A204.1 (cell line): ENCODE results near the gene TPK1.
"Not testable (repeated sequence)": the region's sequence is repeated elsewhere in the genome, so short reads cannot be mapped to it uniquely, and the experiment has no call there.

Experiments
- FAIRE-seq: peaks from 2 replicates; lab custom pipeline; 2012; peaks lifted over from hg19 to GRCh38; lab: Jason Lieb, UNC

TPK1 gene

DNA sequence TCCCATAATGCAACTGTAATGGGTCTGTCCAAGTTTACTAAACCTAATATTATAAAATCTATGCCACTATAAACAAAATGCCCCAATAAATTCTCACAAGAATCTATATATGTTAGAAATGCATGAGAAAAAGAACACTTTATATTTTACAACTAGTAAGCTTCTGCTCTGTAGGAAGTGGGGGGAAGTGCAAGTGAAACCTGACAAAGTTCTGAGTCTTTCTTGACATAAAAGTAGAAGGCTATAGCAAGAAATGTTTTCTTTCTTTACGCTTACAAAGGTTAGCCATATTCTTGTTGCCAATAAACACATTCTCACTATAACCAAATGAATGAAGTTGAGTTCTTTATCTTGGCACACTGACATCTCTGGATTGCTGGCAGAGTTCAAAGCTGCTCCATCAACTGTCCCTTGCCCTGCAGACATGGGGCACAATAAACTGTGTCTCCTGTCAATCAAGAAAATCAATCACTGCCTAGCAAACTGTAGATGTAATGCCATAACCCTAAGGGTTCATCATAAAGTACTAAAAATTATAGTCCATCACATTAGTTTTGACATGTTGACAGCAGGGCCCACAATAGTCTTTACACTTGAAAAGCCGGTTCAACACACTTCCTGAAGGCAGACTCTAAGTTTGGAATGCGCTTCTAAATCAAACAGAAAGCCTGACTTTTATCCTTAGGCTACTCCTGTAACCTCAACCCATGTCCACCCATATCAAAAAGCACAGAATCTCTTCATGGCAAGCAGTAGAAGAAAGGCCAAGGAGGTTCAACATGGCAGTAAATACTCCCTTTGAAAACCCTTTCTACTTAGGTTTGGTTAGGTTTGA lies 58.6 kb downstream of the TPK1 start:
- no peak for FAIRE-seq

- no peak for FAIRE-seq
Measured at GRCh38 chr7:144776447-144776846, 59.4 kb downstream of the TPK1 start.

- no peak for FAIRE-seq
Measured at GRCh38 chr7:144775749-144776148, 60.1 kb downstream of the TPK1 start.

GRCh38 chr7:144771927-144772326 lies 63.9 kb downstream of the TPK1 start:
- no peak for FAIRE-seq

GRCh38 chr7:144771174-144771573 lies 64.7 kb downstream of the TPK1 start:
- no peak for FAIRE-seq

DNA sequence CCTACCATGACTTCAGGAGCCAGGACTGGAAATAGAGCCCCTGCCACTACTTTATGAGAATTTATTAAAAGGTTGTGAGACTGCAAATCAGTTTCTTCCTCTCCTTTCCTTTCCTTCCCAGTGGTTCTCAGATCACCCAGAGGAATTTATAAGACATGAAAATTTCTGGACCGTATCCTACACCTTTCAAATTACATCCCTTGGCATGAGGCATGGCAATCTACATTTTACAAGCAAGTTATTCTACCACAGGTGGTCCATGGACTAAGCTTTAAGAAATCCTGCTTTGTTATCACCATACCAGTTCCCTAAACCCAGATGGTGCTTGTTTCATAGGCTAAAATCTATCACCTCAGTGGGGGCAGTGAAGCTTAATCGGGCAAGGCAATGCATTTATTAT lies 66.5 kb downstream of the TPK1 start:
- FAIRE-seq: no peak

GRCh38 chr7:144768633-144769032 lies 67.2 kb downstream of the TPK1 start:
- FAIRE-seq: no peak

DNA sequence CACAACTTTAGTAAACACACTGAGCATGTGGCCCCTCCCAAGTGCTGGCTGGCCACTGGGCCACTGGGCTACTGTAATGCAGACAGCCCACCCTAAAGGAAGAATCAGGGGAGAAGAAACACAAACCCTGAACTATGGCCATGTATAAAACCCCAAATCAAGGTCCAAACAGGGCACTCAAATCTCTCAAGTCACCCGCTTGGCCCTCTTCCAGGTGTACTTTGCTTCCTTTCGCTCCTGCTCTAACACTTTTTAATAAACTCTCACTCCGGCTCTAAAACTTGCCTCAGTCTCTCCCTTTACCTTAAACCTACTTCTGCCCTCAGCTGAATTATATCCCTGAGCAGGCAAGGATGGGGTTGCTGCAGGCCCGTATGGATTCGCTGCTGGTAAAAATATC lies 72.6 kb downstream of the TPK1 start:
- FAIRE-seq: no peak

- FAIRE-seq: no peak
Measured at GRCh38 chr7:144762853-144763252, 73.0 kb downstream of the TPK1 start.

GRCh38 chr7:144761493-144761892 lies 74.4 kb downstream of the TPK1 start:
- FAIRE-seq: no peak

- no peak for FAIRE-seq
Measured at GRCh38 chr7:144759653-144760052, 76.2 kb downstream of the TPK1 start.

GRCh38 chr7:144747936-144748335 lies 87.9 kb downstream of the TPK1 start:
- no peak for FAIRE-seq

DNA sequence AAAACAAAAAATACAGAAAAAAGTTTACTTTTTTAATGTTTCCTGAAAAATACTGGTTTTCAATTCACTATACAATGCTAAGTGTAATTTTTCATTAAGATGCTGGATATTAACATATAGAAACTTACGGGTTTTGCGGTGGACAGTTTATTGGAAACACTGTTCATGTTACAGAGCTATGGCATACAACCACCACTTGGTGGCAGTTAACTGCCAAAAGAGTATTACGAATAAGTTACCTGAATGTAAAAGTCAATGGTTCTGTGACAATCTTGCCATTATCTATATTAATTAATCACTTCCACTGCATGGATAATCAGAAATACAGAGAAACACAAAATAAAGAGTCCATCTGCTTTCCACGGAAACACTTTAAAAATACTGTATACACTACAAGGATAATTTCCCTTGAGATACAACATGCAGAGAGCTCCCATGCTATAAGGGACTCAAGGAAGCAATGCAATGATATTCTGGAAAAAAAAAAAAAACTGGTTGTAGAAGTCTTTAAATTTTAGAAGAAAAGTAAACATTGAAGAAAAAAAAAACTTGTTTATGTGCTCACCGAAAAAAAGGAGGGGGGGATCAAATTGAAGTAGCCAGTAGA lies 97.0 kb downstream of the TPK1 start:
- peak; percentile 96 for FAIRE-seq

GRCh38 chr7:144738146-144738545 lies 97.7 kb downstream of the TPK1 start:
- FAIRE-seq: no peak

DNA sequence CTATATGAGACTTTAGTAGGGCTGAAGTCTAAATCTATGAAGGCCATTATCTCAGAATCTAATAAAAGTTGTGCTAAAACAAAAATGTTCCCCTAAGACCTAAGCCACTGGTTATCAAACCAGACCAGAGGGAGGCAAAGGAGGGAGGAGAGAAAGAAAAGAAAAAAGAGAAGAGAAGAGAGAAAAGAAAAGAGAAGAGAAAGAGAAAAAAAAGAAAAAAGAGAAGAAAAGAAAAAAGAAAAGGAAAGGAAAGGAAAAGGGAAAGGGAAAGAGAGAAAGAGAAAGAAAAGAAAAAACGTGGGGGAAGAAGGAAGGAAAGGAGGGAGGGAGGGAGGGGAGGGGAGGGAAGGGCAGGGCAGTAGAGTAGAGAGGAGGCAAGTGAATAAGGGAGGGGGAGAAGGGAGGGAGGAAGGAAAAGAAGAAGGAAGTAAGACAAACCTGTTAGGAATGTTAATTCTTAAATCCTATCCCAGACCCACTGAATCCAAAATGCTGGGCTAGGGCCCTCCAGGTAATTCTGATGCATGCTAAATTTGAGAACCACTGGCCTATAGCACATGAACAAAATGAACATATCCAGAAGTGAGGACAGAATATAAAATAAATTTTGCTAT lies 98.9 kb downstream of the TPK1 start:
- FAIRE-seq: no peak

DNA sequence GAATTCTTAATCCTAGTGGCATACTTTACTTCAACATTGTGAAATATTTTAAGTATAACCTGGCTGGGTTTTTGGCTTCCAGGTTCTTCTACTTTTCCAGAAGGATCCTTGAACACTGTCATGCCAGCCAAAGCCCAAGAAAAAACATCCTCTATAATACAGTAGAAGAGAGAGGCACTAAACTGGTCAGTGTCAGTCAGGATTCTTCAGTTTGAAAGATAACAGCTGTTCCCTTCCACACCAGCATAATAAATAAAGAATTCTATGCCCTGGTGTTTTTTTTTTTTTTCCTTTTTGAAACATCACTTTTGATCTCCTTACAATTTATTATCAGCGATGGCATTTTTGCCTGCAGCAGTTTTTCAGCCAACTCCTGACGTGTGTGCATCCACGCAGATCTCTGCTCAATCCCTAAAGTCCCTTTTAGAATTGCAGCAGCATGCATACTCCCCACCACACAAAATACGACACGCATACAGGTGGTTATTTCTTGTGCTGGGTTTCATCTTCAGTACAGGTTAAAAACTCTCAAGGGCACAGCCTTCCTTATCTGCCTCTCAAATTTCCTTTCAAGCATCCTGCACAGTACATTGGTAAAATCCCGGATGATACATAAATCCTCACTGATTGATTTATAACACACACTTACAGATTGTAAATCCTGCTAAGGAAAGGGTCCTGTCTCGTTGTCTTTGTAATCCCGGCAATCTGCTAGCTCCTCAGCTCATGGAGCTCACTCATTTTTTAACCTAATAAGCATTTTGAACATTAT lies 100.2 kb downstream of the TPK1 start:
- no peak for FAIRE-seq

- no peak for FAIRE-seq
Measured at GRCh38 chr7:144731661-144732351, 104.0 kb downstream of the TPK1 start.

DNA sequence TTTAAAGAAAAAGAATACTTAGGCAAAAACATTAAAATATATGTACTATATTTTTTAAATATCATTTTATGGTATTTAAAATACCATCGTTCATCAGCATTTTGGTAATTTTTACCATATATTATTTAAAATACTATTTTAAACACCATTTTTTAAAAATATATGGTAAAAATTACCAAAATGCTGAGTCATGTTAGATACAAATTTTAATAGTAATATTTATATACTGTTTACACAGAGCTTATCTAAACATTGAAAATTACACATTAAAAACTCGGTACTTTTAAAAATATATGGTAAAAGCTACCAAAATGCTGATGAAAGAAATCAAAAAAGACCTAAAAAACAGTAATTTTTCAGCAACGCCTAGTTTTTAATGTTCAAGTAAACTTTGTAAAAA lies 105.6 kb downstream of the TPK1 start:
- FAIRE-seq: no peak

DNA sequence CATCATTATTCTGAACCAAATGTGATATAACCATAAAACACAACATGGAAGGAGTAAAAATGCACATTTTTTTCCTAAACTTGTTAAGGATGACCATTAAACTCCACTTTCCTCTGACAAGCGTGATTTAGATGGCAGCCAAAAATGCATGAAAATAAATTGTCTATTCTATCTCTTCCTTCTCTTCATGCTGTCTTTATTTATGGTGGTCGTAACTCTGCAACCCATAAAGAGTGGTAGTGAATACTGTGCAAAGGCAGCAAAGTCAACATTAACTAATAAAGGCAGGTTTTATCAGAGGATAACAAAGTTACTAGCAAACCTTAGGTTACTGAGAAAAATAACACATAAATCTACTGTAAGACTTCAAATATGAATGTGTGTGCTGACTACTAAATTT lies 106.6 kb downstream of the TPK1 start:
- no peak for FAIRE-seq

- no peak for FAIRE-seq
Measured at GRCh38 chr7:144728551-144728950, 107.3 kb downstream of the TPK1 start.

DNA sequence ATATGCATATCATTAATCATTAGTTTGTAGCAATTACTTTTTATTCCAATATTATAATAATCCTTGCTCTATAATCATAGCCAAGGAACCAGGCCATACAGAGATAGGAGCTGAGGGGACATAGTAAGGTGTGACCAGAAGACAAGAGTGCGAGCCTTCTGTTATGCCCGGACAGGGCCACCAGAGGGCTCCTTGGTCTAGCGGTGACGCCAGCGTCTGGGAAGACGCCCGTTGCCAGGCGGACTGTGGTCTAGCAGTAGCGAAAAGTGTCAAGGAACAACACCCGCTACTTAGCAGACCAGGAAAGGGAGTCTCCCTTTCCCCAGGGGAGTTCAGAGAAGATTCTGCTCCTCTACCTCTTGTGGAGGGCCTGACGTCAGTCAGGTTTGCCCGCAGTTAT lies 109.0 kb downstream of the TPK1 start:
- not testable (repeated sequence) for FAIRE-seq

GRCh38 chr7:144725070-144725469 lies 110.8 kb downstream of the TPK1 start:
- FAIRE-seq: no peak
